Osteocyte (in vitro differentiated cells): ENCODE results near the gene SLC39A3. TPM values are rescaled to one million over a fixed set of nuclear protein-coding genes. Genes with fewer than 3 reads are reported as not detected.

Experiments
- DNase-seq: peaks from one replicate; pipeline ENCODE4 v3.0.0; 2021; ENCODE audit warnings: mixed read lengths; ENCODE audit not compliant: unreplicated experiment; ENCODE audit errors: extremely low spot score
- H3K27ac Mint-ChIP-seq: one replicate; pipeline ENCODE4 v1.8.0; 2021; ENCODE audit warnings: mild to moderate bottlenecking, mixed read lengths; ENCODE audit not compliant: unreplicated experiment
- H3K27me3 Mint-ChIP-seq: one replicate; pipeline ENCODE4 v1.8.0; 2021; ENCODE audit warnings: mixed read lengths; ENCODE audit not compliant: unreplicated experiment
- H3K36me3 Mint-ChIP-seq: one replicate; pipeline ENCODE4 v1.8.0; 2021; ENCODE audit warnings: mixed read lengths; ENCODE audit not compliant: unreplicated experiment
- H3K4me1 Mint-ChIP-seq: one replicate; pipeline ENCODE4 v1.8.0; 2021; ENCODE audit warnings: mixed read lengths; ENCODE audit not compliant: unreplicated experiment
- H3K4me3 Mint-ChIP-seq: one replicate; pipeline ENCODE4 v1.8.0; 2021; ENCODE audit warnings: mild to moderate bottlenecking, moderate library complexity, mixed read lengths; ENCODE audit not compliant: unreplicated experiment
- H3K9me3 Mint-ChIP-seq: one replicate; pipeline ENCODE4 v1.8.0; 2021; ENCODE audit warnings: mixed read lengths; ENCODE audit not compliant: unreplicated experiment
- CTCF ChIP-seq: fragments of 200-600 bp; sonication (generic); IDR thresholded peaks from 2 replicates; pipeline ENCODE4 v1.5.0; 2021; ENCODE audit warnings: antibody characterized with exemption, mild to moderate bottlenecking, moderate library complexity
- total RNA-seq: library from RNA; stranded (reverse); gene quantifications from 2 replicates; pipeline ENCODE4 v1.2.1, GENCODE V29; 2021

The SLC39A3 gene
- total RNA-seq, 1 donor from 2014 or later: 36.5 TPM

- Mint-ChIP-seq H3K36me3 (peaks cover 3% of the 10 kb centered on the region), H3K4me3 (no peak overlapping the region), H3K27me3 (no peaks in the 10 kb centered on the region), H3K9me3 (no peaks in the 10 kb centered on the region), H3K4me1 (peaks cover 17% of the 10 kb centered on the region), H3K27ac (no peak overlapping the region)
- DNase-seq: no peak
- no peak for TF ChIP-seq CTCF
Measured at GRCh38 chr19:2729943-2730818, 9.6 kb downstream of the SLC39A3 start.

DNA sequence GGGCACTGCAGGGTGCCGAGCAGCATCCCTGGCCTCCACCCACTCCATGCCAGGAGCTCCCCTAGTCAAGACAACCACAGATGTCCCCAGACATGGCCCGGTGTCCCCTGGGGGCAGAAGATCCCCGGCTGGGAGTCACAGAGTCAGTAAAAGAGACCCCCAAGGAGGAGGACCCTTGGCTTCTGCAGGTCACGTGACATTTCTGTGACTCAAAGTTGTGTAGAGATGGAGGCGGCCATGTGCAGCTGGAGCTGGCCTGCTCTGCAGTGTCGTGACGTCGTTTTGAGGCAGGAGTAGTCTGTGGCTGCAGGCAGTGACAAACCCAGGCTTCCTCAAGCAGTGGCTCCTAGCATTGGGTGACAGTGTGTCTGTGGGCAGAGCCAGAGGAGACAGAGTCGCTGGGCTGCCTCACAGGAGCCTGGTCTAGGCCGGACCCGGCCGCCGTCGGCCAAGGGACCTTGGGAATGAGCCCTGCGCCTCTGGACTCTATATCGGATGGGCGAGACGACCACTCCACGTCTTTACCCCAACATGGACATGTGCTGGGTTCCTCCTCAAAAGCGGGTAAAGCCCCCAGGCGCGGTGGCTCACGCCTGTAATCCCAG, 10.9 kb downstream of the SLC39A3 start:
- Mint-ChIP-seq H3K27me3 (no peaks in the 10 kb centered on the region), H3K27ac (no peak overlapping the region), H3K36me3 (no peaks in the 10 kb centered on the region), H3K9me3 (no peaks in the 10 kb centered on the region), H3K4me1 (peaks cover 21% of the 10 kb centered on the region), H3K4me3 (no peak overlapping the region)
- no peak for DNase-seq
- TF ChIP-seq CTCF: no peak

DNA sequence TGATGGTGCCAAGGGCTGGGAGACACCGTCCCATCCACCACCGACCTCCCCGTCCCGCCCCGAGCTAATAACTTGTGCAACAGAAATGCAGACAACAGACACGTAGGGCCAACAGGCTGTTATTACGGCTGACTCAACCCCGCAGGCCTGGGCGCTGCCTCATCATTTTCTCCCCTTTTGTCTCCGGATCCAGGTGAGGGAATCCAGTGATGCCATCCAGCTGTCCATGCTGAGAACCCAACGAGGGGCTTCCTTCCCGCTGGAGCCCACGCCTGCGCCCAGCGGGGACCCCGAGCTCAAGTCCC, 12.2 kb downstream of the SLC39A3 start:
- H3K9me3 Mint-ChIP-seq: no peaks in the 10 kb centered on the region
- H3K36me3 Mint-ChIP-seq: no peaks in the 10 kb centered on the region
- DNase-seq: no peak
- H3K27me3 Mint-ChIP-seq: no peaks in the 10 kb centered on the region
- no peak for TF ChIP-seq CTCF
- H3K4me3 Mint-ChIP-seq: no peak overlapping the region
- no peak overlapping the region for H3K27ac Mint-ChIP-seq
- H3K4me1 Mint-ChIP-seq: peaks cover 30% of the 10 kb centered on the region

DNA sequence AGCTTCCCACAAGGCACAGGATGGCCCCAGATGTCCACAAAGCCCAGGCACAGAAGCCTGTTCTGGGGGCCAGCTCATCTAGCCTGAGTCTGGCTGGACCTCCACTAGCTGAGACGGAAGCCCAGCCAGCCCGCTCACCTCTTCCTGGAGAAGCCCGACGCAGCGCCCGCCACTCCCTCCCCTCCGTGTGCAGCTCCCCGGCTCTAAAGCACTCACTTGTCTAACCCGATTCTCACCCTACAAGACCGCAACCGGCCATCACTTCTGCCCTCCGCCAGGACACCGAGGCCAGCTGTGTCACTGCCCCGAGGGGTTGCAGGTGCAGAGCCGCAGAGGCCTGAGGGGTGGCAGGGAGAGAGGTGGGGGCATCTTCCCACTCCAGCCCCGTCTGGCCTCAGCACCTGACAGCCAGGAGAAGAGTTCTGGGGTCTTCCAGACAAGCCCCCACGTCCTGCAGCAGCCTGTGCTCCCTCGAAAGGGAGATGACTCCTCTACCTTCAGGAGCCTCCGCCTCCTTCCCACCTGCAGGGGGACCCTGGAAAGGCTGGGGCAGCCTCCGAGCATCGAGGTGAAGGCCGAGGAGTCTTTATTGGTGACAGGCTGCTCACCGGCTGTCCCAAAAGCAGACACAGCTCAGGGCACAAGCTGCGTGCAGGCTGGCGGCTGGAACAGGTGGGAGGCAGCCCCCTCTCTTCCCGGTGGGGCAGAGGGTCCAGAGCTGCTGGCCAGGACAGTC, 12.7 kb downstream of the SLC39A3 start:
- H3K27ac Mint-ChIP-seq: no peak overlapping the region
- no peak overlapping the region for H3K4me3 Mint-ChIP-seq
- no peaks in the 10 kb centered on the region for H3K36me3 Mint-ChIP-seq
- no peaks in the 10 kb centered on the region for H3K27me3 Mint-ChIP-seq
- no peak for DNase-seq
- TF ChIP-seq CTCF: no peak
- H3K4me1 Mint-ChIP-seq: peaks cover 34% of the 10 kb centered on the region
- no peaks in the 10 kb centered on the region for H3K9me3 Mint-ChIP-seq
